ENCODE measurements around the gene UBE2G2. TPM values are rescaled to one million over a fixed set of nuclear protein-coding genes. Genes with fewer than 3 reads are reported as not detected.

Gene UBE2G2
- total and polyA plus RNA-seq, 2 of the 4 experiments (the other 2 are of a cell fraction), result 65.4 to 91.7 TPM

DNA sequence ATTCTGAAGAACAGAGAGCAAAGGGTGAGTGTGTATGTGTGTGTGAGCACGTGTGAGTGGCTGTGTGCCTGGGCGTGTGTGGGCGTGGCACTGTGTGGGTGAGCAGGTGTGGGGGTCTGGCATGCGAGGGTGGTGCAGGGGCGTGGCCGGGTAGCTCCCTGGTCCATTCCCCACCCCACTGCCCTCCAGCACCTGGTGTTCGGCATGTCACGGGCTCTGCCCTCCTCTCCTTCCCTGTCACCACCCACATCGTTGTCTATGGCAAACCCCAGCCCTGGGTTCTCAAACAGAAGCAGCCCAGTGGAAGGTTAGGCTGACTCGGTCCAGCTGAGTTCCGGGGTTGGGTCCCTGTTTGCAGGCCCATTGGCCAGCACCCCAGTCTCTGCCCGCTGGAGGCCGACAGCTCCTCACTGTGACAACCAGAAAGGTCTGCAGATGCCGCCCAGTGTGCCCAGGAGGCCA, 39.8 kb downstream of the UBE2G2 start (continued):
- TF ChIP-seq, protein P1, sequence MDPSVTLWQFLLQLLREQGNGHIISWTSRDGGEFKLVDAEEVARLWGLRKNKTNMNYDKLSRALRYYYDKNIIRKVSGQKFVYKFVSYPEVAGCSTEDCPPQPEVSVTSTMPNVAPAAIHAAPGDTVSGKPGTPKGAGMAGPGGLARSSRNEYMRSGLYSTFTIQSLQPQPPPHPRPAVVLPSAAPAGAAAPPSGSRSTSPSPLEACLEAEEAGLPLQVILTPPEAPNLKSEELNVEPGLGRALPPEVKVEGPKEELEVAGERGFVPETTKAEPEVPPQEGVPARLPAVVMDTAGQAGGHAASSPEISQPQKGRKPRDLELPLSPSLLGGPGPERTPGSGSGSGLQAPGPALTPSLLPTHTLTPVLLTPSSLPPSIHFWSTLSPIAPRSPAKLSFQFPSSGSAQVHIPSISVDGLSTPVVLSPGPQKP (IDR thresholded peaks at IDR 0.05; ENCODE audit: borderline replicate concordance, low read depth, low read length), result no peak
- no peak for TF ChIP-seq RCOR1 (IDR thresholded peaks at IDR 0.05; ENCODE audit: insufficient replicate concordance, low read length)

DNA sequence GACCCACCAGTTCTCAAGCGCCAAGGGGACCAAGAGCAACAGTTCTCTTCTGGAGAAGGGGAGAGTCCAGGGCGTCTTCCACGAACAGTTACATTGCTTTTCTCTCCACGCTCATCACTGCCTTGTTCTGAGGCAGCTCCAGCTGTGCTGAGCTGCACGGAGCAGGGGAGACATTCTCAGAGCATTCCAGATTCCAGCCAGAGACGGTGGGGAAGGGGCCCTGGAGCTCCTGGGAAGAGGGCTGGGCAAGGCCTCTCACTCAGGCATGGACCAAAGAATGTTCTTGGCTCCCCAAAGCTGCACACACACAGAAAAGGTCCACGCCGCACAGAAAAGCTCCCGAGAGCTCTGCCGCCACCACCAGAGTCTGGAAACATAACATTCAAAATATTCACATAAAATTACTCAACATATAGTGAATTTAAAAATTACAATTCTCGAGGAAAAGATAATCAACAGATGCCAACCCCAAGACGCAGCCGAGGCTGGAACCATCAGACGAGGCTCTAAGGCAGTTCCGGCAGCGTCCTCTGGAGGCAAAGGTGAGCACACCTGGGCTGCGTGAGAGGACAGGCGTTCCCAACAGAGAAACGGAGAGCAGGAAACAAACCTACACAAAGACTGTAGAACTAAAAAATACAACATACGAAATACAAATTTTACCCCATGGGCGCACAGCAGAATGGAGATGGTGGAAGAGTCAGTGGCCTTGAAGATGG, 40.5 kb downstream of the UBE2G2 start:
- no peak overlapping the region for H3K27ac ChIP-seq (ENCODE audit: insufficient read depth, low read length)
- in situ Hi-C loops (cut with MboI; ENCODE audit: low sequenced_read_pairs), result no loop called here
- BruUV-seq (replicated peaks), result no TSS peak
- H2BK5ac ChIP-seq (ENCODE audit: low read depth, low read length, poor library complexity, severe bottlenecking), result no peak overlapping the region
- no peak overlapping the region for H2AFZ ChIP-seq (replicated peaks; ENCODE audit: low read length, poor library complexity)
- no peak overlapping the region for H2AK5ac ChIP-seq (ENCODE audit: low read depth, low read length)
- no peak overlapping the region for H3K18ac ChIP-seq (ENCODE audit: low read depth, low read length)
- dilution Hi-C loops (cut with HindIII; ENCODE audit: low sequenced_read_pairs, unreplicated experiment), result no loop called here
- no peak overlapping the region for H3K4me2 ChIP-seq (ENCODE audit: low read depth, low read length)
- H4K91ac ChIP-seq (ENCODE audit: insufficient read depth, low read depth, low read length), result no peak overlapping the region
- ATAC-seq (ENCODE audit: low read depth), result no peak
- H3K14ac ChIP-seq (replicated peaks; ENCODE audit: low read depth, low read length), result no peak overlapping the region
- H2AK9ac ChIP-seq (replicated peaks; ENCODE audit: low read depth, low read length, poor library complexity), result no peak overlapping the region
- no peak for TF ChIP-seq BHLHE40 (IDR thresholded peaks at IDR 0.05; ENCODE audit: low read depth, low read length)
- TF ChIP-seq, protein P2, sequence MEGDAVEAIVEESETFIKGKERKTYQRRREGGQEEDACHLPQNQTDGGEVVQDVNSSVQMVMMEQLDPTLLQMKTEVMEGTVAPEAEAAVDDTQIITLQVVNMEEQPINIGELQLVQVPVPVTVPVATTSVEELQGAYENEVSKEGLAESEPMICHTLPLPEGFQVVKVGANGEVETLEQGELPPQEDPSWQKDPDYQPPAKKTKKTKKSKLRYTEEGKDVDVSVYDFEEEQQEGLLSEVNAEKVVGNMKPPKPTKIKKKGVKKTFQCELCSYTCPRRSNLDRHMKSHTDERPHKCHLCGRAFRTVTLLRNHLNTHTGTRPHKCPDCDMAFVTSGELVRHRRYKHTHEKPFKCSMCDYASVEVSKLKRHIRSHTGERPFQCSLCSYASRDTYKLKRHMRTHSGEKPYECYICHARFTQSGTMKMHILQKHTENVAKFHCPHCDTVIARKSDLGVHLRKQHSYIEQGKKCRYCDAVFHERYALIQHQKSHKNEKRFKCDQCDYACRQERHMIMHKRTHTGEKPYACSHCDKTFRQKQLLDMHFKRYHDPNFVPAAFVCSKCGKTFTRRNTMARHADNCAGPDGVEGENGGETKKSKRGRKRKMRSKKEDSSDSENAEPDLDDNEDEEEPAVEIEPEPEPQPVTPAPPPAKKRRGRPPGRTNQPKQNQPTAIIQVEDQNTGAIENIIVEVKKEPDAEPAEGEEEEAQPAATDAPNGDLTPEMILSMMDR (conservative IDR thresholded peaks at IDR 0.05; ENCODE audit: low read depth, low read length), result no peak
- no peak for TF ChIP-seq CHD1 (IDR thresholded peaks at IDR 0.05; ENCODE audit: low read depth, low read length)
- no peak for TF ChIP-seq POLR2A (IDR thresholded peaks at IDR 0.05; ENCODE audit: low read depth, low read length)
- ChIA-PET CTCF (no interaction called here), POLR2A (ENCODE audit: unreplicated experiment) (no interaction called here)
- H3K9me3 ChIP-seq (ENCODE audit: control insufficient read depth, insufficient read depth, low read length), result no peaks in the 10 kb centered on the region
- no peaks in the 10 kb centered on the region for H3K79me1 ChIP-seq (ENCODE audit: low read depth in 1 of 2, low read length in 2 of 2)
- no peak overlapping the region for H4K8ac ChIP-seq (ENCODE audit: low read depth in 2 of 2, low read length in 2 of 2)
- no peak for DNase-seq
- H3K27me3 ChIP-seq (ENCODE audit: control insufficient read depth, insufficient read depth, low read length), result peaks cover 3% of the 10 kb centered on the region; the same call in 1 of the 2 replicates
- H3K4me1 ChIP-seq (ENCODE audit: control insufficient read depth, insufficient read depth, low read length), result no peaks in the 10 kb centered on the region
- no peak overlapping the region for H3K9ac ChIP-seq (ENCODE audit: low read depth, low read length)
- intact Hi-C loops (cut with micrococcal nuclease), result no loop called here
- H4K20me1 ChIP-seq (ENCODE audit: insufficient read depth, low read length), result no peaks in the 10 kb centered on the region; the same call in none of the 2 replicates
- no peak overlapping the region for H2BK120ac ChIP-seq (ENCODE audit: low read depth, low read length)
- no peak overlapping the region for H4K5ac ChIP-seq (ENCODE audit: low read depth, low read length)
- H2BK15ac ChIP-seq (ENCODE audit: low read depth, low read length), result no peak overlapping the region
- H3K4ac ChIP-seq (ENCODE audit: low read depth, low read length), result no peak overlapping the region
- no peak overlapping the region for H3K23ac ChIP-seq (ENCODE audit: low read depth, low read length)
- H3K56ac ChIP-seq (ENCODE audit: extremely low read depth, insufficient read depth, low read length), result no peak overlapping the region
- H2BK20ac ChIP-seq (ENCODE audit: low read depth, low read length), result no peak overlapping the region
- H3K36me3 ChIP-seq (ENCODE audit: control insufficient read depth, insufficient read depth, low read length), result no peaks in the 10 kb centered on the region
- H3K9me1 ChIP-seq (ENCODE audit: insufficient read depth, low read length), result no peaks in the 10 kb centered on the region
- H3K4me3 ChIP-seq (ENCODE audit: insufficient read depth, low read depth, low read length), result no peak overlapping the region
- 100% methylated on average over 3 of the region's 21 CpGs; no CpG with 5 or more reads in 1 of the 2 experiments for WGBS, 2 experiments (ENCODE audit: extremely low coverage in 2 of 2, insufficient read length in 1 of 2)
